Loucy (cell line): ENCODE results near the gene LRRTM2.

Experiments
- H2AFZ ChIP-seq: fragments of 200-600 bp; sonication (generic); 2 replicates; pipeline ENCODE4 v1.6.0; 2016; ENCODE audit warnings: antibody characterized with exemption, mild to moderate bottlenecking, low read length, moderate library complexity
- H3F3A ChIP-seq: fragments of 200-600 bp; 2 replicates; pipeline ENCODE4 v1.6.0; 2016; ENCODE audit warnings: antibody characterized with exemption, low read depth, mild to moderate bottlenecking
- H3K27me3 ChIP-seq: fragments of 200-600 bp; sonication (generic); 2 replicates; pipeline ENCODE4 v1.6.1; 2014; ENCODE audit warnings: low read length, mild to moderate bottlenecking; ENCODE audit not compliant: insufficient read depth, poor library complexity, severe bottlenecking
- H3K36me3 ChIP-seq: fragments of 200-600 bp; sonication (generic); 2 replicates; pipeline ENCODE4 v1.6.1; 2016; ENCODE audit warnings: low read length; ENCODE audit not compliant: insufficient read depth
- H3K4me1 ChIP-seq: fragments of 200-600 bp; sonication (generic); 2 replicates; pipeline ENCODE4 v1.5.1; 2014; ENCODE audit warnings: low read length, mild to moderate bottlenecking; ENCODE audit not compliant: insufficient read depth, poor library complexity, severe bottlenecking
- H3K4me2 ChIP-seq: fragments of 200-600 bp; sonication (generic); 2 replicates; pipeline ENCODE4 v1.6.0; 2014; ENCODE audit warnings: antibody characterized with exemption, low read length, low read depth, mild to moderate bottlenecking; ENCODE audit not compliant: poor library complexity, severe bottlenecking
- H3K4me3 ChIP-seq: fragments of 200-600 bp; sonication (generic); 2 replicates; pipeline ENCODE4 v1.5.1; 2014; ENCODE audit warnings: low read length, mild to moderate bottlenecking, mixed read lengths; ENCODE audit not compliant: poor library complexity, severe bottlenecking
- H3K79me2 ChIP-seq: fragments of 200-600 bp; sonication (generic); 2 replicates; pipeline ENCODE4 v1.6.1; 2014; ENCODE audit warnings: low read length; ENCODE audit not compliant: insufficient read depth
- H3K9ac ChIP-seq: fragments of 200-600 bp; sonication (generic); 2 replicates; pipeline ENCODE4 v1.6.0; 2014; ENCODE audit warnings: mild to moderate bottlenecking, low read depth, low read length, moderate library complexity; ENCODE audit not compliant: poor library complexity, severe bottlenecking
- H3K9me2 ChIP-seq: fragments of 200-600 bp; sonication (generic); replicated peaks from 2 replicates; pipeline ENCODE4 v1.6.1; 2016; ENCODE audit warnings: low read depth, low read length, mixed read lengths
- H3K9me3 ChIP-seq: fragments of 200-600 bp; sonication (generic); 2 replicates; pipeline ENCODE4 v1.6.1; 2014; ENCODE audit warnings: mild to moderate bottlenecking, antibody characterized with exemption, low read length, low read depth; ENCODE audit not compliant: insufficient read depth
- H4K20me1 ChIP-seq: fragments of 200-600 bp; sonication (generic); 2 replicates; pipeline ENCODE4 v1.6.0; 2014; ENCODE audit warnings: antibody characterized with exemption, low read length, mild to moderate bottlenecking; ENCODE audit not compliant: insufficient read depth, poor library complexity, severe bottlenecking
- CTCF ChIP-seq: fragments of 200-600 bp; sonication (generic); conservative IDR thresholded peaks from 2 replicates; pipeline ENCODE4 v1.5.1; 2014; ENCODE audit warnings: mild to moderate bottlenecking, antibody characterized with exemption, low read length
- EZH2phosphoT487 ChIP-seq: fragments of 200-600 bp; IDR thresholded peaks from 2 replicates; pipeline ENCODE4 v1.6.1; 2018; ENCODE audit warnings: antibody characterized with exemption, mild to moderate bottlenecking, moderate library complexity, borderline replicate concordance

Gene LRRTM2

GRCh38 chr5:138918686-138919085, 43.6 kb upstream of the LRRTM2 start:
- Histone ChIP-seq H3K27me3 (no peaks in the 10 kb centered on the region), H3F3A (no peaks in the 10 kb centered on the region), H3K4me2 (no peak overlapping the region), H3K36me3 (no peaks in the 10 kb centered on the region), H3K4me1 (peaks cover 7% of the 10 kb centered on the region), H4K20me1 (no peaks in the 10 kb centered on the region), H3K9ac (no peak overlapping the region), H3K79me2 (no peaks in the 10 kb centered on the region), H3K9me3 (no peaks in the 10 kb centered on the region), H3K9me2 (no peaks in the 10 kb centered on the region), H2AFZ (no peak overlapping the region), H3K4me3 (no peak overlapping the region)
- TF ChIP-seq EZH2phosphoT487: no peak
- TF ChIP-seq CTCF: no peak

GRCh38 chr5:138914338-138914737, 39.2 kb upstream of the LRRTM2 start:
- Histone ChIP-seq H4K20me1 (no peaks in the 10 kb centered on the region), H3K9ac (no peak overlapping the region), H3K79me2 (no peaks in the 10 kb centered on the region), H3K9me2 (no peaks in the 10 kb centered on the region), H3F3A (no peaks in the 10 kb centered on the region), H3K27me3 (no peaks in the 10 kb centered on the region), H3K4me3 (no peak overlapping the region), H3K9me3 (peaks cover 10% of the 10 kb centered on the region; the same call in 1 of the 2 replicates), H3K4me1 (peaks cover 14% of the 10 kb centered on the region), H2AFZ (no peak overlapping the region), H3K36me3 (peaks cover 6% of the 10 kb centered on the region; the same call in 1 of the 2 replicates), H3K4me2 (no peak overlapping the region)
- TF ChIP-seq EZH2phosphoT487 (no peak), CTCF (no peak)

- Histone ChIP-seq H3K4me1 (peaks cover 10% of the 10 kb centered on the region), H3K9ac (no peak overlapping the region), H3K4me2 (no peak overlapping the region), H2AFZ (no peak overlapping the region), H3K27me3 (no peaks in the 10 kb centered on the region), H3K36me3 (peaks cover 8% of the 10 kb centered on the region; the same call in 1 of the 2 replicates), H3K79me2 (no peaks in the 10 kb centered on the region), H3F3A (no peaks in the 10 kb centered on the region), H3K4me3 (no peak overlapping the region), H3K9me2 (no peaks in the 10 kb centered on the region), H3K9me3 (peaks cover 13% of the 10 kb centered on the region; the same call in 1 of the 2 replicates), H4K20me1 (no peaks in the 10 kb centered on the region)
- TF ChIP-seq EZH2phosphoT487 (no peak), CTCF (no peak)
These were observed 38.6 kb upstream of the LRRTM2 start for GRCh38 chr5:138913773-138914172.
